CD4-positive, alpha-beta T cell treated with Interleukin-4 for 4 hours (primary cell): ENCODE data around the gene CAB39L.

Experiments used
- DNase-seq: peaks from one replicate; pipeline ENCODE4 v3.0.0-alpha.2; 2020

The CAB39L gene

GRCh38 chr13:49443704-49444523 lies at the start of gene CAB39L, which contains the start of gene SETDB2:
CAB39L (minus strand) TSS chr13:49444064; CDS start chr13:49382910, 61,154 bp downstream.
SETDB2 (plus strand) TSS chr13:49444274; CDS start chr13:49451894, 7,620 bp downstream.
- peak; percentile 100 for DNase-seq

GRCh38 chr13:49488563-49488962 lies 44.7 kb upstream of the CAB39L start:
- no peak for DNase-seq

GRCh38 chr13:49481788-49482187 lies 37.9 kb upstream of the CAB39L start:
- no peak for DNase-seq

GRCh38 chr13:49476529-49476928 lies 32.7 kb upstream of the CAB39L start:
- no peak for DNase-seq

- no peak for DNase-seq
These were observed 28.3 kb upstream of the CAB39L start for GRCh38 chr13:49472186-49472585.

GRCh38 chr13:49466292-49466838 lies 22.5 kb upstream of the CAB39L start:
- no peak for DNase-seq

- DNase-seq, result no peak
These were observed 20.9 kb upstream of the CAB39L start for GRCh38 chr13:49464621-49465325.

GRCh38 chr13:49464085-49464484 lies 20.2 kb upstream of the CAB39L start:
- DNase-seq, result no peak

GRCh38 chr13:49459580-49459979 lies 15.7 kb upstream of the CAB39L start:
- DNase-seq, result no peak

GRCh38 chr13:49457221-49457620 lies 13.4 kb upstream of the CAB39L start:
- no peak for DNase-seq

GRCh38 chr13:49456156-49456555 lies 12.3 kb upstream of the CAB39L start:
- no peak for DNase-seq

GRCh38 chr13:49455007-49455398 lies 11.1 kb upstream of the CAB39L start:
- DNase-seq, result no peak

- peak; percentile 44 for DNase-seq
These were observed 10.6 kb upstream of the CAB39L start for GRCh38 chr13:49454388-49455006.

- no peak for DNase-seq
These were observed 9.6 kb upstream of the CAB39L start for GRCh38 chr13:49453465-49453864.

GRCh38 chr13:49452725-49453457 lies 9.0 kb upstream of the CAB39L start:
- no peak for DNase-seq

- DNase-seq, result no peak
These were observed 6.4 kb upstream of the CAB39L start for GRCh38 chr13:49450105-49450819.

GRCh38 chr13:49448753-49449152 lies 4.9 kb upstream of the CAB39L start:
- DNase-seq, result no peak

GRCh38 chr13:49446473-49446872 lies 2.6 kb upstream of the CAB39L start:
- DNase-seq, result no peak

GRCh38 chr13:49444524-49445395 lies 896 bp upstream of the CAB39L start:
- DNase-seq, result peak; percentile 78

- DNase-seq, result peak; percentile 34
These were observed 534 bp downstream of the CAB39L start for GRCh38 chr13:49443357-49443703.

- no peak for DNase-seq
These were observed 2.0 kb downstream of the CAB39L start for GRCh38 chr13:49441846-49442245.
